Neural crest cell (in vitro differentiated cells): ENCODE data around the gene WNT1. TPM values are rescaled to one million over a fixed set of nuclear protein-coding genes. Genes with fewer than 3 reads are reported as not detected.

Experiments
- DNase-seq: peaks from one replicate; pipeline ENCODE4 v3.0.0; 2021; ENCODE audit warnings: low read depth, mixed read lengths, low spot score
- H3K27ac Mint-ChIP-seq: one replicate; pipeline ENCODE4 v1.8.0; 2021; ENCODE audit warnings: mild to moderate bottlenecking, mixed read lengths; ENCODE audit not compliant: unreplicated experiment
- H3K27me3 Mint-ChIP-seq: 2 replicates; pipeline ENCODE4 v1.8.0; 2021; ENCODE audit warnings: low read depth, mild to moderate bottlenecking, mixed read lengths
- H3K36me3 Mint-ChIP-seq: 2 replicates; pipeline ENCODE4 v1.8.0; 2021; ENCODE audit warnings: low read depth, mild to moderate bottlenecking, mixed read lengths
- H3K4me1 Mint-ChIP-seq: 2 replicates; pipeline ENCODE4 v1.8.0; 2021; ENCODE audit warnings: mixed read lengths
- H3K4me3 Mint-ChIP-seq: one replicate; pipeline ENCODE4 v1.8.0; 2021; ENCODE audit warnings: mild to moderate bottlenecking, mixed read lengths
- H3K9me3 Mint-ChIP-seq: 2 replicates; pipeline ENCODE4 v1.8.0; 2021; ENCODE audit warnings: mixed read lengths
- CTCF ChIP-seq: fragments of 200-600 bp; sonication (generic); conservative IDR thresholded peaks from 2 replicates; pipeline ENCODE4 v1.5.0; 2021; ENCODE audit warnings: antibody characterized with exemption, mild to moderate bottlenecking
- total RNA-seq: library from RNA; stranded (reverse); gene quantifications from 2 replicates; pipeline ENCODE4 v1.2.1, GENCODE V29; 2021

Gene WNT1
- total RNA-seq, 1 donor from 2014 or later, result 2.1 TPM

- H3K27me3 Mint-ChIP-seq, result peaks cover 99% of the 10 kb centered on the region
These were observed 5.1 kb upstream of the WNT1 start for GRCh38 chr12:48972952-48973483.

GRCh38 chr12:48973531-48973930, 4.6 kb upstream of the WNT1 start:
- Mint-ChIP-seq H3K27ac (no peak overlapping the region), H3K27me3 (peaks cover 99% of the 10 kb centered on the region), H3K36me3 (no peaks in the 10 kb centered on the region), H3K4me3 (no peak overlapping the region), H3K9me3 (no peaks in the 10 kb centered on the region), H3K4me1 (peaks cover 23% of the 10 kb centered on the region)
- TF ChIP-seq CTCF, result no peak
- DNase-seq, result no peak

More at GRCh38 chr12:48972952-48973483, 5.1 kb upstream of the WNT1 start:
- peaks cover 23% of the 10 kb centered on the region for H3K4me1 Mint-ChIP-seq
- no peak for DNase-seq
- TF ChIP-seq CTCF, result no peak
- H3K27ac Mint-ChIP-seq, result no peak overlapping the region
- H3K36me3 Mint-ChIP-seq, result no peaks in the 10 kb centered on the region
- no peaks in the 10 kb centered on the region for H3K9me3 Mint-ChIP-seq
- no peak overlapping the region for H3K4me3 Mint-ChIP-seq

- Mint-ChIP-seq H3K9me3 (no peaks in the 10 kb centered on the region), H3K36me3 (no peaks in the 10 kb centered on the region), H3K27me3 (peaks cover 99% of the 10 kb centered on the region), H3K4me1 (peaks cover 26% of the 10 kb centered on the region), H3K4me3 (no peak overlapping the region), H3K27ac (no peak overlapping the region)
- TF ChIP-seq CTCF, result peak; percentile 66
- DNase-seq, result peak; percentile 71
These were observed 4.0 kb upstream of the WNT1 start for GRCh38 chr12:48973941-48974673.

- H3K4me3 Mint-ChIP-seq, result no peak overlapping the region
- no peak overlapping the region for H3K27ac Mint-ChIP-seq
- peaks cover 100% of the 10 kb centered on the region for H3K27me3 Mint-ChIP-seq
- H3K4me1 Mint-ChIP-seq, result peaks cover 24% of the 10 kb centered on the region
- peak; percentile 81 for TF ChIP-seq CTCF
- H3K36me3 Mint-ChIP-seq, result no peaks in the 10 kb centered on the region
- peak; percentile 81 for DNase-seq
- no peaks in the 10 kb centered on the region for H3K9me3 Mint-ChIP-seq
These were observed 536 bp upstream of the WNT1 start for GRCh38 chr12:48977290-48978281.

GRCh38 chr12:48978741-48979601, 849 bp downstream of the WNT1 start:
- peaks cover 24% of the 10 kb centered on the region for H3K4me1 Mint-ChIP-seq
- TF ChIP-seq CTCF, result no peak
- H3K27me3 Mint-ChIP-seq, result peaks cover 99% of the 10 kb centered on the region
- DNase-seq, result no peak
- H3K36me3 Mint-ChIP-seq, result no peaks in the 10 kb centered on the region
- no peaks in the 10 kb centered on the region for H3K9me3 Mint-ChIP-seq
- H3K4me3 Mint-ChIP-seq, result peak overlapping the region; percentile 69
- H3K27ac Mint-ChIP-seq, result no peak overlapping the region
